Mesothelial cell of epicardium (in vitro differentiated cells): ENCODE results near the gene KIF25. TPM values are rescaled to one million over a fixed set of nuclear protein-coding genes. Genes with fewer than 3 reads are reported as not detected.

ENCODE experiments used
- DNase-seq, 2 experiments: peaks; one replicate each; pipeline ENCODE4 v3.0.0; 2021; ENCODE audit warnings: low spot score in 2 of 2; ENCODE audit not compliant: unreplicated experiment in 2 of 2
- H3K27ac Mint-ChIP-seq: 2 replicates; pipeline ENCODE4 v1.8.0; 2021; ENCODE audit warnings: mixed read lengths
- H3K27me3 Mint-ChIP-seq: 2 replicates; pipeline ENCODE4 v1.8.0; 2021; ENCODE audit warnings: low read depth, mixed read lengths
- H3K36me3 Mint-ChIP-seq: 2 replicates; pipeline ENCODE4 v1.8.0; 2021; ENCODE audit warnings: mixed read lengths
- H3K4me1 Mint-ChIP-seq: 2 replicates; pipeline ENCODE4 v1.8.0; 2021; ENCODE audit warnings: mixed read lengths
- H3K4me3 Mint-ChIP-seq: 2 replicates; pipeline ENCODE4 v1.8.0; 2021; ENCODE audit warnings: mild to moderate bottlenecking, moderate library complexity, mixed read lengths
- H3K9me3 Mint-ChIP-seq: 2 replicates; pipeline ENCODE4 v1.8.0; 2021; ENCODE audit warnings: mixed read lengths
- CTCF ChIP-seq: fragments of 200-600 bp; sonication (generic); IDR thresholded peaks from one replicate; pipeline ENCODE4 v1.5.0; 2021; ENCODE audit warnings: antibody characterized with exemption; ENCODE audit not compliant: unreplicated experiment
- total RNA-seq: library from RNA; stranded (reverse); gene quantifications from 3 replicates; pipeline ENCODE4 v1.2.1, GENCODE V29; 2021

KIF25 gene
- total RNA-seq, 1 donor from 2014 or later = 1.6 TPM

- Mint-ChIP-seq H3K36me3 (no peaks in the 10 kb centered on the region), H3K27ac (peak overlapping the region; percentile 15), H3K9me3 (peaks cover 15% of the 10 kb centered on the region), H3K27me3 (no peaks in the 10 kb centered on the region), H3K4me1 (peaks cover 19% of the 10 kb centered on the region), H3K4me3 (no peak overlapping the region)
- DNase-seq = no peak
- no peak for TF ChIP-seq CTCF
Observed at GRCh38 chr6:168016721-168017525, 19.5 kb downstream of the KIF25 start.

DNA sequence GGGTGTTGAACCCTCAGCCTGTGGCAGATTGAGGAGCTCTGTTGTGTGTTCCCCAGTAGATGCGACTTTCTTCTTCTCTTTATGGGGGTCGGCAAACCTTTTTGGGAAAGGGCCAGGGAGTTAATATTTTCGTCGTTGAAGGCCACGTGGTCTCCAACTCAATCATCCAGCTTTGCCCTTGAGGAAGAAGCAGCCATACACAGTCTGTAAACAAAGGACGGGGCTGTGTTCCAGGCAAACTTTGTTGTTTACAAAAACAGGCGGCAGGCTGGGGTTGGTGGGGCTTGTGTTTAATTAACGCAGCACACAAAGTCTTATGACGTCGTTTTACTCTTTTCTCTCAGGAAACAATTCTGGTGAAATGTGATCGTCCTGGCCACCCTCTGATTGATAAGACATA is 20.2 kb downstream of the KIF25 start:
- TF ChIP-seq CTCF = no peak
- peak overlapping the region; percentile 15 for H3K27ac Mint-ChIP-seq
- no peak overlapping the region for H3K4me3 Mint-ChIP-seq
- H3K27me3 Mint-ChIP-seq = no peaks in the 10 kb centered on the region
- H3K36me3 Mint-ChIP-seq = no peaks in the 10 kb centered on the region
- H3K9me3 Mint-ChIP-seq = peaks cover 11% of the 10 kb centered on the region
- DNase-seq = no peak
- H3K4me1 Mint-ChIP-seq = peaks cover 24% of the 10 kb centered on the region

DNA sequence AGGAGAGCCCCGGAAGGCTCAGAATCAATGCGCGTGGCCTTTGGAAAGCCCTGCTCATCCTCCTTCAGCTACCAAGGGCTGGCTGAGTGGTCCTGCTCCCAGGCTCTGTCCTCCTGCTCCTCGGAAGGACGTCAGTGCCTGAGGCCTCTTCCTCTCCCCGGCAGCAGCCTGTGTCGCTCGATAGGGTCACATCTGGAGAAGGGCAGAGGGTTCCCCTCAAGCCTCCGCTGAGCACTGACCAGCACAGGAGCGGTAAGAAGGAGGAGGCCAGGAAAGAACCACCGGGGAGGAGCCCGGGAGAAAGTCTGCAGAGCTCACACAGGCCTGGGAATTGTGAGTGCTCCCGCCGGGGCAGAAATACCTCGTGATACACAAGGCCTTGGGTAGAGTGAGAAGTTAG is 21.2 kb downstream of the KIF25 start:
- Mint-ChIP-seq H3K9me3 (peaks cover 11% of the 10 kb centered on the region), H3K27ac (no peak overlapping the region), H3K36me3 (no peaks in the 10 kb centered on the region), H3K4me1 (peaks cover 24% of the 10 kb centered on the region), H3K27me3 (no peaks in the 10 kb centered on the region), H3K4me3 (no peak overlapping the region)
- no peak for TF ChIP-seq CTCF
- no peak for DNase-seq

GRCh38 chr6:168020242-168020641 is 22.8 kb downstream of the KIF25 start:
- TF ChIP-seq CTCF = no peak
- H3K27ac Mint-ChIP-seq = no peak overlapping the region
- H3K36me3 Mint-ChIP-seq = no peaks in the 10 kb centered on the region

GRCh38 chr6:168021581-168021980 is 24.1 kb downstream of the KIF25 start:
- DNase-seq = no peak
- Mint-ChIP-seq H3K27ac (no peak overlapping the region), H3K36me3 (no peaks in the 10 kb centered on the region), H3K27me3 (no peaks in the 10 kb centered on the region), H3K4me1 (peaks cover 21% of the 10 kb centered on the region), H3K4me3 (no peak overlapping the region), H3K9me3 (peaks cover 6% of the 10 kb centered on the region)
- no peak for TF ChIP-seq CTCF

More at GRCh38 chr6:168020242-168020641, 22.8 kb downstream of the KIF25 start:
- DNase-seq = no peak
- Mint-ChIP-seq H3K27me3 (no peaks in the 10 kb centered on the region), H3K4me3 (no peak overlapping the region), H3K4me1 (peaks cover 31% of the 10 kb centered on the region), H3K9me3 (peaks cover 11% of the 10 kb centered on the region)
